Activated naive CD4-positive, alpha-beta T cell treated with anti-CD3 and anti-CD28 coated beads, Interleukin-2, amount 50 U/mL, for 24 hours (primary cell): ENCODE results near the gene FOXP3.

ENCODE experiments used
- H3K27ac Mint-ChIP-seq: one replicate; pipeline ENCODE4 v1.8.0; 2021; ENCODE audit warnings: mild to moderate bottlenecking, mixed read lengths
- H3K27me3 Mint-ChIP-seq: one replicate; pipeline ENCODE4 v1.8.0; 2021; ENCODE audit warnings: mixed read lengths
- H3K36me3 Mint-ChIP-seq: one replicate; pipeline ENCODE4 v1.8.0; 2021; ENCODE audit warnings: mixed read lengths
- H3K4me1 Mint-ChIP-seq: one replicate; pipeline ENCODE4 v1.8.0; 2021; ENCODE audit warnings: mixed read lengths
- H3K4me3 Mint-ChIP-seq: one replicate; pipeline ENCODE4 v1.8.0; 2021; ENCODE audit warnings: mild to moderate bottlenecking, mixed read lengths
- H3K9me3 Mint-ChIP-seq: one replicate; pipeline ENCODE4 v1.8.0; 2021; ENCODE audit warnings: mixed read lengths

FOXP3 gene

DNA sequence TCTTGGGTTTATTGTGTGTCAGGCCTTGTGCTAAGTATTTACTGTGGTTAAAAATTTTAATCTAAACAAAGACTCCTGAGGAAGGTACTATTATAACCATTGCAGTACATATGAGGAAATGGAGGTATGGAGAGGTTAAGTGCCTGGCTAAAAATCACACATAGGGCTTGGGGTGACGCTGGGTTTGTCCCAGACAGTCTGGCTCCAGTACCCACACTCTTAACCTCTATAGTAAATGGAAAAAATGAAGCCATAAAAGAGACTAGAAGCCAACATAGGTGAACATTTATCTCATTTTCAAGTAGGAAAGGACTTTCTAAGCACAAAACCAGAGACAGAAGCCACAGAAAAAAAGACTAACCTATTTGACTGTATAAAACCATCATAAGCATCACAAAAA lies 1.9 kb downstream of the FOXP3 start:
- Mint-ChIP-seq H3K4me1 (peaks cover 48% of the 10 kb centered on the region), H3K27me3 (no peaks in the 10 kb centered on the region), H3K4me3 (no peak overlapping the region), H3K36me3 (no peaks in the 10 kb centered on the region), H3K9me3 (no peaks in the 10 kb centered on the region), H3K27ac (peak overlapping the region; percentile 66)

DNA sequence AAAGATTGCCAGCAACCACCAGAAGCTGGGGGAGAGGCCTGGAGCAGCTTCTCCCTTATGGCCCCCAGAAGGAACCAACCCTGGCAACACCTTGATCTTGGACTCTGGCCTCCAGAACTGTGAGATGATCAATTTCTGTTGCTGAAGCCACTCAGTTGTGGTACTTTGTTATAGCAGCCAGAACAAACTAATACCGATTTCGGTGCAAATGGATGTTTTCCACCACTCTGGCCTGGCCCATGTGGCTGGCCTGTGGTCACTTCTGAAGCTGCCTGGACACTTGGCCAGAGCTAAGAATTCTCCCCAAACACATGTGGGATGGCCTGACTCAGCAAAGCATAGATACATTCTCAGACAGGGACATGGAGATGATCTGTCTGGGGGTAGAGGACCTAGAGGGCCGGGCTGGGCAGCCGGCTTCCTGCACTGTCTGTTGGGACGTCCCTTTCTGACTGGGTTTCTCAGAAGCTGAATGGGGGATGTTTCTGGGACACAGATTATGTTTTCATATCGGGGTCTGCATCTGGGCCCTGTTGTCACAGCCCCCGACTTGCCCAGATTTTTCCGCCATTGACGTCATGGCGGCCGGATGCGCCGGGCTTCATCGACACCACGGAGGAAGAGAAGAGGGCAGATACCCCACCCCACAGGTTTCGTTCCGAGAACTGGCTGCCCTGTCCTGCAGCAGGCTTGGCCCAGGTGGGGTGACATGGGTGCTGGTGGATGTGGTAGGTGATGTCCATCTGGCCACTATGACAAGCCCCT lies 4.1 kb downstream of the FOXP3 start:
- Mint-ChIP-seq H3K4me3 (no peak overlapping the region), H3K36me3 (no peaks in the 10 kb centered on the region), H3K27me3 (no peaks in the 10 kb centered on the region), H3K9me3 (no peaks in the 10 kb centered on the region), H3K4me1 (peaks cover 46% of the 10 kb centered on the region), H3K27ac (peak overlapping the region; percentile 30)

GRCh38 chrX:49258749-49259124 lies 5.8 kb downstream of the FOXP3 start:
- no peak overlapping the region for H3K4me3 Mint-ChIP-seq
- no peaks in the 10 kb centered on the region for H3K36me3 Mint-ChIP-seq
- H3K27ac Mint-ChIP-seq, result peak overlapping the region; percentile 59
- H3K27me3 Mint-ChIP-seq, result no peaks in the 10 kb centered on the region
- H3K4me1 Mint-ChIP-seq, result peaks cover 36% of the 10 kb centered on the region
- no peaks in the 10 kb centered on the region for H3K9me3 Mint-ChIP-seq

- Mint-ChIP-seq H3K27me3 (no peaks in the 10 kb centered on the region), H3K27ac (peak overlapping the region; percentile 77), H3K9me3 (no peaks in the 10 kb centered on the region), H3K36me3 (no peaks in the 10 kb centered on the region), H3K4me3 (no peak overlapping the region), H3K4me1 (peaks cover 36% of the 10 kb centered on the region)
Measured at GRCh38 chrX:49257846-49258748, 6.4 kb downstream of the FOXP3 start.

GRCh38 chrX:49257074-49257790 lies 7.3 kb downstream of the FOXP3 start:
- peaks cover 28% of the 10 kb centered on the region for H3K4me1 Mint-ChIP-seq
- no peaks in the 10 kb centered on the region for H3K27me3 Mint-ChIP-seq
- no peak overlapping the region for H3K27ac Mint-ChIP-seq
- no peaks in the 10 kb centered on the region for H3K9me3 Mint-ChIP-seq
- H3K36me3 Mint-ChIP-seq, result peaks cover 3% of the 10 kb centered on the region
- no peak overlapping the region for H3K4me3 Mint-ChIP-seq

GRCh38 chrX:49256268-49256995 lies 8.1 kb downstream of the FOXP3 start:
- Mint-ChIP-seq H3K36me3 (peaks cover 3% of the 10 kb centered on the region), H3K27ac (peak overlapping the region; percentile 68), H3K9me3 (no peaks in the 10 kb centered on the region)

DNA sequence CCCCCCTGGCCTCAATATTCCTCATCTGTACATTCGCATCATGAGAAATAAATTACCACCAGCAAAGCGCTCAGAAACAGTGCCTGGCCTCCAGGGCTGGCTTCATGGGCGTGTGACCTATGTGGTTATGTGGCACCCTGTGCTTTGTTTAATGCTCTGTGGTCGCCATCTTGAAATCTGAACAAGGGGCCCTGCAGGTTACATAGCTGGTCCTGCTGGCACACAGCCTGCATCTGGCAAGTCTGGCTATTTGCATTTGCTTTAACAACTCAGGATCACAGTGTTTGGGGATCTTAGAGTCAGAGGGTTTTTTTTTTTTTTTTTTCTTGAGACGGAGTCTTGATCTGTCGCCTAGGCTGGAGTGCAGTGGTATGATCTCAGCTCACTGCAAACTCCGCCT lies 9.9 kb downstream of the FOXP3 start:
- Mint-ChIP-seq H3K36me3 (peaks cover 5% of the 10 kb centered on the region), H3K4me3 (no peak overlapping the region), H3K27me3 (no peaks in the 10 kb centered on the region), H3K27ac (no peak overlapping the region), H3K9me3 (no peaks in the 10 kb centered on the region), H3K4me1 (peaks cover 18% of the 10 kb centered on the region)

More at GRCh38 chrX:49256268-49256995, 8.1 kb downstream of the FOXP3 start:
- Mint-ChIP-seq H3K4me1 (peaks cover 22% of the 10 kb centered on the region), H3K27me3 (no peaks in the 10 kb centered on the region), H3K4me3 (no peak overlapping the region)

DNA sequence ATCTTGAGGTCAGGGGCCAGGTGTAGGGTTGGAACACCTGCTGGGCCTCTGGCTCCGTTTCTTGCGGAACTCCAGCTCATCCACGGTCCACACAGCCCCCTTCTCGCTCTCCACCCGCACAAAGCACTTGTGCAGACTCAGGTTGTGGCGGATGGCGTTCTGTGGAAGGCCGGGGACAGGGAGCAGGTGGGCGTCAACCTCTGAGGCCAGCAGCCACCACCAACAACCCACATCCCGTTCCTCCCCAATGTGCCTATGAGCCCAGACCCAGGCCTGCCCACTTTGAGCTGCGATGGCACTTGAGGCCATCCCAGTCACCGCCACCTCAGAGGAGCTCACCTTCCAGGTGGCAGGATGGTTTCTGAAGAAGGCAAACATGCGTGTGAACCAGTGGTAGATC lies 13.2 kb downstream of the FOXP3 start:
- no peak overlapping the region for H3K4me3 Mint-ChIP-seq
- H3K9me3 Mint-ChIP-seq, result no peaks in the 10 kb centered on the region
- H3K4me1 Mint-ChIP-seq, result no peaks in the 10 kb centered on the region
- H3K36me3 Mint-ChIP-seq, result peaks cover 5% of the 10 kb centered on the region
- H3K27me3 Mint-ChIP-seq, result no peaks in the 10 kb centered on the region
- no peak overlapping the region for H3K27ac Mint-ChIP-seq

DNA sequence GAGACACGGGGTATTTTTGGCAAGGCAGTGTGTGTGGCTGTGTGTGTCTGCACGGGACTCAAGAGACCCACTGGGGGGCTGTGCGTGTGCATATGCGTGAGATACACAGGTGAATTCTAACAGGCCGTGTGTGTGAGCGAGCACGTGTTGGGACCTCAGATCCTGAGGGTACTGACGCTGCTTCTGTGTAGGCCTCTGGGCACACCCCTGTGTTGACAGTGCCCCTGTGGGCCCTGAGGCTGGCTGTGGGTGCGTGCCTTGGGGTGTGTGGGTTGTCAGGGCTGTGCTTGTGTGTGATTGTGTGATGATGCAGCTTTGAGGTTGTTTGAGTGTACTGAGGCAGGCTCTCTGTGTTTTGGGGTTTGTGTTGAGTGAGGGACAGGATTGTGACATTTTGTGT lies 13.9 kb downstream of the FOXP3 start:
- Mint-ChIP-seq H3K4me3 (no peak overlapping the region), H3K4me1 (no peaks in the 10 kb centered on the region), H3K36me3 (peaks cover 7% of the 10 kb centered on the region), H3K27me3 (no peaks in the 10 kb centered on the region), H3K9me3 (no peaks in the 10 kb centered on the region), H3K27ac (no peak overlapping the region)

- H3K9me3 Mint-ChIP-seq, result no peaks in the 10 kb centered on the region
- no peak overlapping the region for H3K4me3 Mint-ChIP-seq
- H3K4me1 Mint-ChIP-seq, result no peaks in the 10 kb centered on the region
- H3K27me3 Mint-ChIP-seq, result no peaks in the 10 kb centered on the region
- H3K27ac Mint-ChIP-seq, result no peak overlapping the region
- peaks cover 7% of the 10 kb centered on the region for H3K36me3 Mint-ChIP-seq
Measured at GRCh38 chrX:49250066-49250465, 14.4 kb downstream of the FOXP3 start.

- peaks cover 7% of the 10 kb centered on the region for H3K36me3 Mint-ChIP-seq
- no peaks in the 10 kb centered on the region for H3K27me3 Mint-ChIP-seq
- no peak overlapping the region for H3K4me3 Mint-ChIP-seq
- no peaks in the 10 kb centered on the region for H3K9me3 Mint-ChIP-seq
- H3K27ac Mint-ChIP-seq, result no peak overlapping the region
- H3K4me1 Mint-ChIP-seq, result no peaks in the 10 kb centered on the region
Measured at GRCh38 chrX:49249616-49250015, 14.9 kb downstream of the FOXP3 start.

- Mint-ChIP-seq H3K4me1 (peaks cover 2% of the 10 kb centered on the region), H3K27me3 (no peaks in the 10 kb centered on the region), H3K4me3 (no peak overlapping the region), H3K36me3 (peaks cover 9% of the 10 kb centered on the region), H3K9me3 (no peaks in the 10 kb centered on the region), H3K27ac (peak overlapping the region; percentile 74)
Measured at GRCh38 chrX:49249071-49249470, 15.4 kb downstream of the FOXP3 start.

- Mint-ChIP-seq H3K36me3 (peaks cover 11% of the 10 kb centered on the region), H3K4me1 (peaks cover 4% of the 10 kb centered on the region), H3K9me3 (no peaks in the 10 kb centered on the region), H3K27ac (no peak overlapping the region), H3K27me3 (no peaks in the 10 kb centered on the region), H3K4me3 (no peak overlapping the region)
Measured at GRCh38 chrX:49247916-49248811, 16.3 kb downstream of the FOXP3 start.

DNA sequence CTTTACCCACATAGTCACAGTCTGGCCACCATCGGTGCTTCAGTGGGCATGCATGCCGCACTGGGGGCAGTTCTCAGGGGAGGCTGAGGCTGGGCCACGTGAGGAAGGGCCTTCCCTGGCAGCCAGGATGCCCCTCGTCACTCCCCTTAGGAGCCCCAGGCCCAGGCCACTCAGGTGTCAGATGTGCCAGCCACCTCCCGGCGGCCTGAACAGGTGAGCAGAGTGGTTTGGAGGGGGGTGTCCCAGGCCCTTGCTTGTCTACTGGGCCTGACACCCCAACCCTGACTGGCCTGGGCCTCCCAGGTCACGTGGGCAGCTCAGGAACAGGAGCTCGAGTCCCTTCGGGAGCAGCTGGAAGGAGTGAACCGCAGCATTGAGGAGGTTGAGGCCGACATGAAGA lies 17.2 kb downstream of the FOXP3 start:
- Mint-ChIP-seq H3K9me3 (no peaks in the 10 kb centered on the region), H3K4me1 (peaks cover 4% of the 10 kb centered on the region), H3K4me3 (no peak overlapping the region), H3K36me3 (peaks cover 8% of the 10 kb centered on the region), H3K27ac (no peak overlapping the region), H3K27me3 (no peaks in the 10 kb centered on the region)
